ENCODE measurements around the gene LARGE1.

Gene LARGE1

DNA sequence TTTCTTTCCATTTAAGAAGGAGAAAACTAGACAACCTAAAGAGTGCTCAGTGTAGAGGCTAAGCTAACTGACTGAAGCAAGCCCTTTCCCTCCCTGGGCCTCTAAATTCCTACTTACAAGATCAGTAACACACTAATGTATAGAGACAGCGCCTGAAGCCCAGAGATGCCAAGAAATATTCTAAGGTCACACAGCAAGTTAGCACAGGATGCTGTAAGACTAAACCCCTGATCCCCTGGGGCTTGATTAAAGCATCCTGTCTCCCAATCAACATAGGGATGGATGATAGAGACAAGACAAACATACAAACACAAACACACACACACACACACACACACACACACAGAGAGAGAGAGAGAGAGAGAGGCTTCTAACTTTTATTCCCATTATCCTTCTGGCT is 5.6 kb downstream of the LARGE1 start:
- no peak for DNase-seq (ENCODE audit: extremely low read depth in 1 of 2, low read depth in 1 of 2)

DNA sequence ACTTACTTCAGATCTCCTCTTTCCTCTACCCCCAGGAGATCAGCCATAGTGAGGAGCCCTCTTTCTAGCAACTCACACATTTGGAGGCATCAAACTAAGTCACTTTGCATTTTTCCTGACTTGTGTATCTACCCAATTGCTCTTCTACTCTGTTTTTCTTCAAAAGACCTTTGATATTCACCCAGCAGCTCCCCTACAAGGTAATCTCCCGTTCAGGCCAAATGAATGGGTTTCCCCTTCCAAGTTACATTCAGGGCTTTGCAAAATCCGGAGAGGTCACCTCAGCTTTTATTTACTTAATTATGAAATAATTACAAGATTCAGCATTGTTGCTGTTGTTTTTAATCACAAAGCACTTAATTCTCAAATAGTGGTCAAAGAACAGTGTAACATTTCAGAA is 6.1 kb downstream of the LARGE1 start:
- no peak for DNase-seq (ENCODE audit: extremely low read depth in 1 of 2, low read depth in 1 of 2)

DNA sequence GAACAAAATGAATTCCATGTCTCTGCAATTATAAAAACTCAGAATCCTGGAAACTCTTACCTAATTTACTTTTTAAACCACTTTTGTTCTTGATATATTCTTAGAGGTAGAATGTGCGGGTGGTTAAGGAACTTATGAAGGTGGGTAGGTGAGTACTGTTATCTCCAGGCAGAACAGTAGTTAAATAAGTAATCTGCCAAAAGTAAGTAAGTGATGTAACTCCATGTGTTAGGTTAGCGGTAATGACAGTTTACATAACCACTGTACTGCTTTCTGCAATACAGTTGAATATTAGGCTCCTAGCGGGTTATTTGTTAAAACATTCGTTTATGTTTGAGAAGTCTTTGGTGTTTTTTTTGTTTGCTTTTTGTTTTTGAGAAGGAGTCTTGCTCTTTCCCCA is 7.1 kb downstream of the LARGE1 start:
- DNase-seq (ENCODE audit: extremely low read depth in 1 of 2, low read depth in 1 of 2): no peak

DNA sequence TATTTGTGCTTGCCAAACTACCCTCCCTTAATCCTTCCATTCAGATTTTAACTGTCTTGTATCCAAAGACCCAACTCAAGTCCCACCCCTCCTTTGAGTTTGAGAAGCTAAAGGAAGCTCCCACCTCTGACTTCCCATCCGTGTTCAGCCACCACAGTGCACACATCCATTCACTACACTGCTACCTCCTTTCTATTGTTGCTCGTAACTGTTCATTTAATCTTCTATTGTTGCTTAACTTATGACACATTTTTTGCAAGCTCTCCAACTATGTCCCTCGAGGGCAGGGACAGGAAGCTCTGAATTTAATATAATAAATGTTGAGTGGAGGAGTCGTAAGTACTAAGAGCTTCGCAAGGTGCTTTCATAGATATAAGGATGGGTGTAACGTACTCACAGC is 10.4 kb downstream of the LARGE1 start:
- DNase-seq (ENCODE audit: extremely low read depth in 1 of 2, low read depth in 1 of 2): no peak

DNA sequence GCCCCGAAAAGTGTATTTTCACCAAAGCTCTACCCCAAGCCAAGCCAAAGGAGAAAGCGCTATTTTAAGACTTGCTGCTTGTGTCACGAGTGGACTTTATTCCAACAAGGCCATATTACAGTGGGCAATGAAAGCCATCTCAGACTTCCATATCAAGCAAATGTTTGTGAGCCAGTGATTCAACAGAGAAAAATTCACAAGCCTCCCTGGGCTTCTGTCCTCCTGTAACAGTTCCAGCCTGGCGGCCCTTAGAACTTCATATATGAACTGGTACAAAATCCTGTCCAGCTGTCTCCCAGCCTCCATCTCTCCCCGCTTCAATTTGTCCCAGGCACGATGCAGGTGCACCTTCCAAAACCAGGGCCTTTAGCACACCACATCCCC is 11.2 kb downstream of the LARGE1 start:
- no peak for DNase-seq (ENCODE audit: extremely low read depth in 1 of 2, low read depth in 1 of 2)

DNA sequence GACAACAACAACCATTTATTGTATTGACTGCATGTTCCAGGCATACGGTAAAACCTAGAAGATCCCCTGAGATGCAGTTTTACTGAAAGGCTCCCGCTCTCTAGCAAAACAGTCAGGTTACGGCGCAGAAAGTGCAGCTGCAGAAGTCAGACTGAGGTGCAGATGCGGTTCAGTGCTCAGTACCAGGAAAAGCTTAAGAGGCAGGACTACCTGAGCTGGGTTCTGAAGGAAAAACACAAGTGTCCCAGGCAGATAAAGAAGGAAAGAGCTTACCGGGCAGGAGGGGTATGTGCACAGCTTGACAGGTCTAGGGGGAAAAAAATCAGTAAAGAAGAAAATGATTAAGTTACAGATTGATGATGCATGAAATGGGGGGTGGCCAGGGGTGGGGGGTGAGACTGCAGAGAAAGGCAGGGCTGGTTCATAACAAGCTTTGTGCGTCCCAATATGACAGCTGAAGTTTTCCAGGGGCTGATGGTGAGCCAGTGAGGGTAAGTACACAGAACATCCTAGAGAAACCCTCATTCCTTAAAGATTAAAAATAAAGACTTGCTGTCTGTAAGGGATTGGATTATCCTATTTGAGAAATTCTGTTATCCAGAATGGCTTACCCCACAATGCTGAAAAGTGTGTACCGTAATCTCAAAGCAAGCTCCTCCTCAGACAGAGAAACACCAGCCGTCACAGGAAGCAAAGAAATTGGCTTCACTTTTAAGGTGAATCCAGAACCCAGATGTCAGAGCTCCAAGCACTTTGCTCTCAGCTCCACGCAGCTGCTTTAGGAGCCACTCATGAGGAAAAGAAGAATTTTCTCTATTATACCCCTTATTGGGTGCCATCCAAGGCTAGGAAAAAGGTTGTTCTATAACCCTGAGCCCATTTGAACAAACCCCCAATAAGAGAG is 11.9 kb downstream of the LARGE1 start:
- DNase-seq (ENCODE audit: extremely low read depth in 1 of 2, low read depth in 1 of 2): no peak

DNA sequence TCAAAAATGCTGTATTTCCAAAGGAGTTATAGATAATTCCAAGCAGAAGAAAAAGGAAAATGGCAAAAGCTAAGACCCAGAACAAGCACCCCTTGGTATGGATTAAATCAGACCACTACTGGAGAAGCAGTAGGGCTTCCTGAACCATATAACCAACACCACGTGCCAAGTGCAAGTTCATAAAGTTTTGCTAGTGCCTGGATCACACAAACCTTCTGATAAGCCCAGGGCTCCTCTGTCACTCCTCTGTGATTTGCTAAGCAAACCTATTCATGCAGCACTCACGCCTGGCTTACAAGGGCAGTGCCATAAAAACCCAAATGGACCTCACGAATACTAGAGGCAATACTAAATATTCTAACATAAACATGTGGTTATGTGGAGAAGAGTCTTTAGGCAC is 13.3 kb downstream of the LARGE1 start:
- no peak for DNase-seq (ENCODE audit: extremely low read depth in 1 of 2, low read depth in 1 of 2)

DNA sequence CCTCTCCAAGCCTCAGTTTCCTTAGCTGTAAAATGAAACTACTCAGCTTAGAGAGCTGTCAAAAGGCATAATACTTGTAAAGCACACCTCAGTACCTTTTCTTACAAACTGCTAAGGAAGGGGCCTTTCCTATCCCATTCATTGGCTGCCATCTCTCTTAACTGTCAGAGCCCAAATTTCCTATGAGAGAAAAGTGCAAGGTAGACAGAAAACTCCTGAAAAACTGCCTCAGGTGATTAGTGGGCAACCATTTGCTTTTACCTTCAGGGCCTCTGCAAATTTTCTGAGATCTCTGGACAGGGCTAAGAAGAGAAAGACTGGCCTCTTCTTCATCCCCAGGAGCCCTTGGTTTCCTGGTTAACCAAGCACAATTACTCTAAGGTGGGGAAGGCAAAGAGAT is 13.8 kb downstream of the LARGE1 start:
- DNase-seq (ENCODE audit: extremely low read depth in 1 of 2, low read depth in 1 of 2): no peak

DNA sequence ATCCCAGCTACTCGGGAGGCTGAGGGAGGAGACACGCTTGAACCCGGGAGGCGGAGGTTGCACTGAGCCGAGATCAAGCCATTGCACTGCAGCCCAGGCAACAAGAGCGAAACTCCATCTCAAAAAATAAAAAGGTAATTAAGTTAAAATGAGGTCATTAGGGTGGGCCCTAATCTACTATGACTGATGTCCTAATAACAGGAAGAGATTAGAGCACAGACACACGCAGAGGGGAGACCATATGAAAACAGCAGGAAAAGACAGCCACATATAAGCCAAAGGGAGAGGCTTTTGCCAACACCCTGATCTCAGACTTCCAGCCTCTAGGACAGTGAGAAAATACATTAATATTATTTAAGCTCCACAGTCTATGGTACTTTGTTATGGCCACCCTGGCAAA is 17.3 kb downstream of the LARGE1 start:
- no peak for DNase-seq (ENCODE audit: extremely low read depth in 1 of 2, low read depth in 1 of 2)

DNA sequence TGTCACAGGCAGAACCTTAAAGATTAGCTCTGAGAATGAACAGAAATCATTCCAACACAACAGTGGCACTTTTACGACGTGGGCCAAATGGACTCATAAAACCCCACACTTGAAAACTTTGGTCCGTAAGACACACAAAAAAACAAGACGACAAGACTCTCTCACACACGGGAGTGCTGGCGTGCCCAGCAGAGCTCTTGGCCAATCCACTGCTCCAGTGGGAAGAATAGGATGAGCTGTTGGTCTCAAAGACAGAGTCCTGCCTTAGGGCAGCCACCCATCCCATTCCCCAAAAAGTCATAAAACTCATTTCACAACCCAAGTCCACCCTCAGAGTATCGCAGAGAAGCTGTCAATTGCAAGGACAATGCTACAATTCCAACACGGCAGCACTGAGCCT is 18.2 kb downstream of the LARGE1 start:
- DNase-seq (ENCODE audit: extremely low read depth in 1 of 2, low read depth in 1 of 2): no peak

DNA sequence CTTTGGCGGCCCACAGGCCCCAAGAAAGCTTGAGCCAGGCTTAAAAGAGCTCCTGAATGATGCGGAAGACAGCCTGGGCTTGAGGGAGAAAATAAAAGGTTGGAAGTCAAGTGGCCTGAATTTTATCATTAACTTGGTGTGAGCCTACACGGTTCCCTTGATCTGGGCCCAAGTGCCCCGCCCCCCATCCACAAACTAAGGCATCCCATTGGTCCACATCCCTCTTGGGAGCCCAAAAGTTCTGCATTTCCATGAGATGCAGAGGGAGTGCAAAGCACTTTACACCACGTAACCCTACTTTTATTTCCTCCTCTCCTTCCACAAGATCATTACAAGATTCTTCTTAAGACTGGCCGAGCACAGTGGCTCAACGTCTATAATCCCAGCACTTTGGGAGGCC is 22.2 kb downstream of the LARGE1 start:
- DNase-seq (ENCODE audit: extremely low read depth in 1 of 2, low read depth in 1 of 2): no peak

DNA sequence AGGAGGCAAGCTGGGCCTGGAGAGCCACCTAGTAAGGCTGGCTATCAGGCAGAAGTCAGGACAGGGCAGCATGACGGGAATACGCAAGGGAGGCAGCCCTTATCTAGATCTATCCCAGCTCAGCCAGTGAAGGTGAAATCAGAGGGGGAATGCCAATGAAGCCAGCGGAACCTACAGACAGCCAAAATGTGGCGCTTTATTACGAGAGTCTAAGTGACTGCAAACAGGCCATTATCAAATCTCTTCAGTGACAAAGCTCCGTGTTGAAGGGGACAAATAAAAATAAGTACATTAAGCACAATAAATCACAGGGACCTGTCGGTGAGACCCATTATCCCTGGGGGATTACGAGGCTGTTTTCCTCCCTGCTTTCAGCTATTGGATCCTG is 22.8 kb downstream of the LARGE1 start:
- DNase-seq (ENCODE audit: extremely low read depth in 1 of 2, low read depth in 1 of 2): no peak

DNA sequence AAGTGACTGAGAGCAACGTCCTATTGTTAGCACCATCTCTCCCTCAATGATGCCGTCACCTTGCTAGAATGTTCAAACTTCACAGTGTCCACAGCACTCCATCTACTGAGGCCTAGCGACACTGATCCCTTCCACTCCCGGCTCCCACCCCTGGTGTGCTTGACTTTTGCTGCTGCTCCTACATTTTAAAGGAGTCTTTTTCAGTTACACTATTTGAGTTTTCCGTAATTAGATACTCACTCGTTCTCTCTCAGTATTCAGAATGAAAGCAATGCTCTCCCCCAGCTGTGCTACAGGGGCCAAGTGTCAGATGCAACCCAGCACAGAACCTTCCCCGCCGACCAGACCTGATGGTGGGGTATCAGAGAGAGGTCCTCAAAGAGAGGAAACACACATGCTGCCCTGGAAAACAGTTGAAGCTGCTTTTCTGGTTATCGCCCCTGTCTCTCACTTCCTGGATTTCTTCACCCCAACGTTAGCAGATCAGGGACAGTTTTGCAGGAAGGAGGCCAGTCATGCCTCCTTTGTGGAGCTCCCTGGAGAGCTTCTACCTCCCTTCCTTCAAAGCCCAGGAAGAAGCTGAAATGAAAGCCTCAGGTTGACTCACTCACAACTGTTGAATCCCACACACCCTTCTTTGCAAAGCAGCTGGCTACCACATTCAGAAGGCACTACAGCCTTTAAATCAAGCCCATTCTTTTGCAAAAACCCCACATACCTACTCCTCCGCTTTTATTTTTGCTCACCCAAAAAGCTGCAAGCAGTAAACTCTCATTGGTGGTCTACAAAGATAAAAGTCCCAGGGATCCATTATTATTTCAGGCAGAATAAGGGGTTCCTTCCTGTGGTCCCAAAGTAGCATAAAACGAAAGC is 23.5 kb downstream of the LARGE1 start:
- DNase-seq (ENCODE audit: extremely low read depth in 1 of 2, low read depth in 1 of 2): no peak

DNA sequence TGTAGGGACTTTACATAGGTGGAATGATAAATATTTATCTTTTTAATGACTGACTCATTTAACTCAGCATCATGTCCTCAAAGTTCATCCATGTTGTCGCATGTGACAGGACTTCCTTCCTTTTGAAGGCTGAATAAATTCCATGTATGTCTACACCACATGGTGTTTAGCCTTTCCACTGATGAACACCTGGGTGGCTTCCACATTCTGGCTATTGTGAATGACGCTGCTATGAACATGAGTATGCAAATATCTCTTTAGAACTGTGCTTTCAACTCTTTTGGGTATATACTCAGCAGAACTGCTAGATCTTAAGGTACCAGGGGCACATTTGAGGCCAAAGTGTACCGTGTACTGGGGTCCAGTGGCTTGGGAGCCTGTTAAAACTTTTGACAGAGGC is 24.1 kb downstream of the LARGE1 start:
- DNase-seq (ENCODE audit: extremely low read depth in 1 of 2, low read depth in 1 of 2): no peak

DNA sequence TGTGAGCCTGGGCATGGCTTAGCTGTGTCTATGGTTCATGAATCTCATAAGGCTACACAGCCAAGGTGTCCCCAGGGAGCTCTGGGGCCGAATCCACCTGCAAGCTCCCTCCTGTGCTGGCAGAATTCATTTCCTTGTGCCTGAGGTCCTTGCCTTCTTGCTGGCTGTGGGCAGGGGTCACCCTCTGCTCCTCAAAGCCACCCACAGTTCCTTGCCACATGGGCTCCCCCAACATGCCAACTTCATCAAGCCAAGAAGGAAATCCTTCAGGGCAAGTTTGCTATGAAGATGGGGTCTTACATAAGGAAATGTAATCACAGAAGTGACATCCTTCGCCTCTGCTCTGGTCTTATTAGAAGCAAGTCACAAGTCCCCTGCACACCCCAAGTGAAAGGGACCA is 24.8 kb downstream of the LARGE1 start:
- DNase-seq (ENCODE audit: extremely low read depth in 1 of 2, low read depth in 1 of 2): no peak

DNA sequence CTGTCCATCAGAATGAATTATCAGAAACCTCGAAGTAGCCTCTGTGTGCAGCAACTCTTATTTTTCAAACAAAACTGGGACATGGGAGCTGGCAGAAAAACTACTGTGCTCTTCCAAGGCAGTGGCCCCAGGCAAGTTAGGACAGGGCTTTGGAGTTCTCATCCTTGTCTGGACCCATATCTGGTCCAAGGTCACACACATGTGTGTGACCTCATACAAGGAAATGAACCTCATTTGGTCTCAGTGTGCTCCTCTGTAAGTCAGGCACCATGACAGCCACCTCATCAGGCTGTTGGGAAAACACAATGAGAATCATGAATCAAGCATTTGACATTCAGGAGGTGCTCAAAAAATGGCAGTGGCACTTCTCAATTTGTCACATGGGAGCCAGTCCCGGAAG is 25.8 kb downstream of the LARGE1 start:
- DNase-seq (ENCODE audit: extremely low read depth in 1 of 2, low read depth in 1 of 2): no peak

DNA sequence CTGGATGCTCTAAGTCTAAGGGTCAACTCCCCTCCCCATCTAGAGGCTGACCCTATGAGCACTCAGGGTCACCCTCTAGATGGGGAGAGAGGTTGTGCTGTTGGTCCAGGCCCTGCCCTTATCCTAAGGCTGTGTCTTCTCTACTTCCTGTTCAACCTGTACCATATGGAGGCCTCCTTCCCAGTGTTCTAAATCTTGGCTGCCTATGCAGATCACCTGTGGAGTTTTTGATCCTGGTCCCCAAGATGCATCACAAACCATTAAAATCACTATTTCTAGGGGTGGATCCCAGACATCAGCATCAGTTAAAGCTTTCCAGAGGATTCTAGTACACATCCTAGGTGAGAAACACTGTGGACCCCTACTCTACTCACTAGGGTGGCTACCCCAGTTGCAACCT is 26.2 kb downstream of the LARGE1 start:
- no peak for DNase-seq (ENCODE audit: extremely low read depth in 1 of 2, low read depth in 1 of 2)

DNA sequence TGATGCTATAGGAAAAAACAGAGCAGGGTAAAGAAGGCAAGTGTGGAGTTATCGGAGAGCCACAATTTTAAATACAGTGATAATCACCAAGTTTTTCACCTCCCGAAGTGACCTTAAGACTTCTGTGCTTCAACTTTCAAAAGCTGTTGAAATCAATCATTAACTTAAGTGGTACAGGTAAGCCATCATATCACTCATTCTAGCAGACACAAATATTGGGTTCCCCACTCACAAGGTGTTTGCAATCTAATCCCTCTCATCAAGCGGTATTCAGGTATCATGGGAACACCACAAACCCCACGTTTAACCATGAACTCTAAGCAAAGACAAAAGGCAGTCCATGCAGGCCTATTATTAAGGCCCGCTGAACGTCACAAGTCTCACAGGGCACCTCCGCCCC is 26.8 kb downstream of the LARGE1 start:
- no peak for DNase-seq (ENCODE audit: extremely low read depth in 1 of 2, low read depth in 1 of 2)

DNA sequence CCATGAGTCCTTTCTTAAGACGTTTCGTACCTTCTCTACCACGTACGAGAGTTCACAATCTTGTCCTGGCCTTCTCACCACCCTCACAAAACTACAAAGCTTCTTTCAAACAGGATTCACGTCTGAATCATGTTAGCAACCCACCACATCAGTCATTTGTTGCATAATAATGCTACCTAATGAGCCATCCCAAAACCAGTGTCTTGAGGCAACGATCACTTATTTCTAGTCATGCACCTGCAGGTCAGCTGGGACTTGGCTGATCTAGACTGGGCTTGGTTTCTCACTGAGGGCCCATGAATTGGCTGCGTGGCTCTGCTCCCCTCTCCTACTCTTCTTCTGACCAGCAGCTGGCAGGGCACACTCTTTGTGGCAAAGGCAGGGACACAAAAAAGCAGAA is 28.3 kb downstream of the LARGE1 start:
- no peak for DNase-seq (ENCODE audit: extremely low read depth in 1 of 2, low read depth in 1 of 2)

DNA sequence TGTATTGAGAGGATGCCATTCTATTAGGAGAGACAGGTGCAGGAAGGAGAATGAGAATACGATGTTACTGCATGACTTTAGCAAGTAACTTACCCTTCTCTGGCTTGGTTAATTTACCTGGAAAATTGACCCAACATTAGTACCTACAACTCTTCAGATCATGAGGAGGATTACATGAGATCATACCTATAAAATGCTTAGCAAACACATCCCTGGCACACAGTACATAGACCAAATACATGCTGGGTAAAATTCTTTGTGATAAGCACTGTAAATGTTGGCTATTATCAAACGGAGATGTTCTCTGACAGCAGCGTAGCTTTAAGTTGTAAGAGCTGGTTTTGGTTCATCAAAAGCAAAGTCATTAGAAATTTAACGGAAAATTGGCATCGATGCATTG is 28.8 kb downstream of the LARGE1 start:
- DNase-seq (ENCODE audit: extremely low read depth in 1 of 2, low read depth in 1 of 2): no peak

DNA sequence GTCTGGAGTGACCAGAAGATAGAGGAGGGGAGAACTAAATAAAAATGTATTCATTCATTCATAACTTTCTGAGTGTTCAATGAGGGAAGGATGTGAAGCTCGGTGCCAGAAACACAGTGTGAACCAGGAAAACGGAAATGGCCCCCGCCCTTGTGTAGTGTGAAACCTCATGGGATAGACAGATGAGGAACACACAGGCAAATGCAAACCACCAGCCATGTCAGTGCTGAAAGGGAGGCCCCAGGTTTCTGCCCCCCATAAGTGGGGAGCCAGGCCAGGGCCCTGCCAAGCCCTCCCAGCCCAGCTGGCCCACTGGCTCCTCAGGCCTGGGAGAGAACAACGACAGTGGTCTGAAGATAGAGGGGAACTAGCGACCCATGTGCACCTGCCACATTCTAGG is 30.5 kb downstream of the LARGE1 start:
- no peak for DNase-seq (ENCODE audit: extremely low read depth in 1 of 2, low read depth in 1 of 2)

DNA sequence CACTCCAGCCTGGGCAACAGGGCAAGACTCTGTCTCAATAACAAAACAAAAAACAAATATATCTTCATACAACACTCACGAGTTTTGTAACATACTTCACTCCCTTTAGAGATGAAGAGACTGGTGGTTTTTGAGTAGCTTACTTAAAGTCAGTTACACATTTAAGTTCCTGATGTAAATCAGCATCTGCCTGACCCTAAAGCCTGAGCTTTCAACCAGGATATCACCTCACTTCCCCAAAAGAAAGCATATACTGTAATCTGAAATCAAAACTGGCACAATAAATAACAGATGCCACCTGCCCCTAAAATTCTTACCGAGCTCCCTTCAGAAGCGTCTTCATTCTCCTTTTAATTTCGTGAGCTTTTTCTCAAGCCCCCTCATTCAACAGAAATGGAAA is 31.5 kb downstream of the LARGE1 start:
- DNase-seq (ENCODE audit: extremely low read depth in 1 of 2, low read depth in 1 of 2): no peak
